Posterior cingulate gyrus (tissue), 11 donors: ENCODE results near the gene PNMA8B.
"Not testable (repeated sequence)": the region's sequence is repeated elsewhere in the genome, so short reads cannot be mapped to it uniquely, and the experiment has no call there.

Experiments used
- DNase-seq, 10 donors: peaks; one replicate each; pipeline versions ENCODE4 v3.0.0 to v3.0.0-alpha.2; 2020 to 2021; ENCODE audit warnings: mixed read lengths in 3 of 10
- intact Hi-C: fragments of 100-400 bp; cut with DNase I; formaldehyde crosslinking; loops from one replicate; pipeline ENCODE4 v1.15.1; 2023

Gene PNMA8B

GRCh38 chr19:46495786-46496099 lies at the start of gene PNMA8B:
Gene PNMA8B, minus strand, starts transcription at chr19:46495867. Its CDS starts 402 bp downstream, at chr19:46495465.
- intact Hi-C loops: no loop called here
- peak; percentile 82 to 98 (median 90) for DNase-seq

GRCh38 chr19:46544651-46545050 lies 49.0 kb upstream of the PNMA8B start:
- DNase-seq: no peak
- intact Hi-C loops: no loop called here

DNA sequence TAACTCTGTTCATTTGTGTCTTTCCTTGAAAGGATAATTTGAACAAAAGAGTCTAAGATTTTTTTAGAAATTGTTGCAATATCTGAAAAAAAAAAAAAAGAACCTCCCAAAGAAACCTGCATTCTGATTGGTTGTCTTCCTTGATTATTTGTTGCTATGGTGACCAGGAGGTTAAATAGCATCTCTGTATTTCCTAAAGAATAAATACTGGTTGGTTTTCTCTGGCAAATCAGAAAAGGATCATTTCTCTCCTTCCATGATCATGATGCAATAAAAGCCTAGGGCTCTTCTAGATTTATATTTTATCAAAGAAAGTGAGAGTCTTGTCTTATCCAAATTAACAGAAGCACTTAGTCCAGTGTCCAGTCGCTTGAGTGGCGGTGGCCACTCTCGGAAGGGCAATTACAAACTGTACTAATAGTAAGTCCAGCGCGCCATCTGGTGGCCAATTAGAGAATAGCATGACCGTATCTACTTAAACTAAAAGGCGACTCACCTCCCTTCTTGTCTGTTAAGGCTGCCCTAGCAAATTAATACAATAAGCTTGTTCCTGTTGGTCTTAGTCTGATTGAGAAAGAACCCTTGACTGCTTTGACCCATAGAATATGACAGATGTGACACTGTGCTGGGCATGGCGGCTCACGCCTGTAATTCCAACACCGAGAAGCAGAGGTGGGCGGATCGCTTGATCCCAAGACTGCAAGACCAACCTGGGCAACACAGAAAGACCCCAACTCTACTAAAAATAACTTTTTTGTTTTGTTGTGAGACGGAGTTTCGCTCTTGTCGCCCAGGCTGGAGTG lies 47.0 kb upstream of the PNMA8B start:
- intact Hi-C loops: loop anchor here (1.0 kb wide), 1 partner anchor 13 kb away; no protein-coding TSS in a partner anchor
- DNase-seq: peak; percentile 70 to 96 (median 91)

GRCh38 chr19:46537136-46538097 lies 41.8 kb upstream of the PNMA8B start:
- intact Hi-C loops: loop anchor here (10.0 kb wide), 1 partner anchor 127 kb away; the partner anchor contains the start of gene DACT3
- peak in 5 of 10 donors; percentile 52 to 86 (median 61) for DNase-seq

- DNase-seq: peak in 1 of 10 donors; percentile 16
- intact Hi-C loops: loop anchor here (10.0 kb wide), 1 partner anchor 128 kb away; the partner anchor contains the start of gene DACT3
These were observed 40.7 kb upstream of the PNMA8B start for GRCh38 chr19:46536391-46536790.

GRCh38 chr19:46533621-46534081 lies 38.0 kb upstream of the PNMA8B start:
- intact Hi-C loops: loop anchor here (10.0 kb wide), 1 partner anchor 131 kb away; the partner anchor contains the start of gene DACT3
- DNase-seq: peak in 2 of 10 donors; percentile 57 to 82

DNA sequence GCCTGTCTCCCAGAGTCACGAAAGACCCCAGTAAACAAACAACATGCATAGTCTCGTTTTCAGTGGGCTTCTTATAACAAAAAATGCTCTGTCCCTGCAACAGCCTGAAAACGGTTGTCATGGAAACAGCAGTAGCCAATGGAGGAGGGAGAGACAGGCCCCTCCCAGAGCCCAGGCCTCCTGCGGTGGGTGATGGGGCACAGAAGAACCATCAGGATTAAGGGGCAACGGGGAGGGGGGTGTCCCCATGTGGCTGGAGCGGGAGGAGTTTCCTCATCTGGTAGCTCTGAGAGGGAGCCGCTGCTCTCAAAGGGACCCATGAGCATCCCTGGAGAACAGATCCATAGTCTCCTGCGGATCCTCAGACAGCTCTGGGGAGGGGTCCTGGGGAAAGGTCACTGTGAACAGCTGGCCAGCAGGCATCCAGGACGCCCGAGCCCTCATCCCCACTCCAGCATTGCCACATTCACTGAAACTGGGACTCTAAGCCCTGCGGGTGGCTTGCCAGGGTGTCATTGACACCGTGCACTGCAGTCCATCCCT lies 37.5 kb upstream of the PNMA8B start:
- peak in 6 of 10 donors; percentile 54 to 90 (median 74) for DNase-seq
- intact Hi-C loops: loop anchor here (10.0 kb wide), 1 partner anchor 132 kb away; the partner anchor contains the start of gene DACT3

GRCh38 chr19:46530636-46531035 lies 35.0 kb upstream of the PNMA8B start:
- intact Hi-C loops: loop anchor here (10.0 kb wide), 1 partner anchor 134 kb away; the partner anchor contains the start of gene DACT3
- peak in 2 of 10 donors; percentile 70 to 74 for DNase-seq

DNA sequence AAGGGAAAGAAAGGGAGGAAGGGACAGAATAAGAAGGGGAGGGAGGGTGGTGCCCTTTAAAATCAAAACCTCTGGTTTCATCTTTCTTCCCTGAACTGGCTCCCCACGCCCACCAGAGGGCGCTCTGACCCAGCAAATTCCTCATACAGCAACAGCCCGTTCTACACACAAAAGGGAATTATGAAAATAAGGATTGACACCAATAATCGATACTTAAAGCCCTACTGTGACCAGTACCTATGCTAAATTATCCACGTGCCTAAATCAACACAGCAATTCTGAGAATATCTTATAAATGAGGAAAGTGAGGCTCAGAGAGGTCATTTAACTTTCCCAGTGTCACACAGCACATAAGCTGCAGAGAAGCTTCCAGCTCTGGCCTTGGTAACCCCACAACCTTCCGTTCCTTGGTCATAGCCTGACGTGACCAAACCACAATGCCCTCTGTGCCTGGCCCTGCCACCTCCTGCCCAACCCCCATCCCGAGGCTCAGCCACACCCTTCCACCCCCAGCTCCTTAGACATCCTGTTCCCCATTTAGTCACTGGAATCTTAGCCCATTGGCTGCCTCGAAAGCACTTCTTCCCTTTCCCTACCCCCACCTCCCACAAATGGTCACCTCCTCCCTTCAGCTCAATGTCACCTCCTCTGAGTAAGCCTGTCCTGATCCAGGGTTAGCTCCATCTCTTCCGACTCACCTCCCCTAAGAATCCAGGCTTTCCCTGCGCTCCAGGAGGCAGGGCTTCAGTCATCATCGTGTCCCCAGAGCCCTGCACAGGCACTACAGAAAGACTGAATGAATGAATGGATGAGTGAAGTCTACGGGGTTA lies 34.2 kb upstream of the PNMA8B start:
- peak; percentile 49 to 97 (median 78) for DNase-seq

DNA sequence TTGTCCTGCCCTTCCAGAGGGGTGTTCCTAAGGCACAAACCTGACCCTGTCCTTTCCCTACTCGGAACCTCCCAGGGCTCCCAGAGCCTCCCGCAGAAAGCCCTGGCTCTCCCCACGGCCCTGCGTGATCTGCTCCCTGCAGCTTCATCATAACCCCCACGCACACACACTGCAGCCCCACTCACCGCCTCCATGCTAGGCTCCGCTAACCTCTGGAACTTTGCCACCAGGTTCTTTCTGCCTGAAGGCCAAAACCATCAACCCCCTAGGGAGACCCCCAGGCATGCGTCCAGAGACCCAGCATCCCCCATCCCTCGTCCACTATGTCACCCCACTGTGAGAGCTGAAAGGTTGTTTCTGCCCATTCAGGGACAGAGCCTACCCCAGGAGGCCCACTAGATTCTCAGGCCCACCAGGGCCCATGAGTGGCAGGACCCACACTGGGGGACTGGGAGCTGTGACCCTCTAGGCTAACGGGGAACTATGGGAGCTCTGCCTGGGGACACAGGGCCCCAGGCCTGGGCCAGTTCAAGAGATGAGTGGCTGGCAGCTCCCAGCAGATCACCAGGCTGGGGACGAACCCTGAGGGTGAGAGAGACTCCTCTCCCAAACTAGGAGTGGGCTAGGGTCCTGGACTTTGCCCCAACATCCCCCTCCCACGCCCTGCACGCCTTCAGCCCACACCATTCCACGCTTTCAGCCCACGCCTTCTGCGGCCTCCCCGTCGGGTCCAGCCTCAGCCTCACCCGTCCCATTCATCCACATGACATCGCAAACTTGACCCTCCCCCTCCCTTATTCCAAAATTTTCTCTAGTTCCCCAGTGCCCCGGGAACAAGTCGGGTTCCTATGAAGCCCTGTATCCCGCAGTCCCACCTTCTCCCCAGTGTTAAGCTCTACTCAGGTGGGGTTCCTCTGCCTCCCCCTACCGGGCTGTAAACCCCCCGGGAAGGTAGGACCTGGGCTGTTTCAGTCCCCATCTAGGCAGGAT lies 33.2 kb upstream of the PNMA8B start:
- intact Hi-C loops: loop anchor here (1.0 to 2.0 kb wide), 2 partner anchors 13 to 40 kb away; no protein-coding TSS in a partner anchor
- DNase-seq: peak in 2 of 10 donors; percentile 56 to 59

More for the DNA sequence above, 34.2 kb upstream of the PNMA8B start:
- intact Hi-C loops: loop anchor here (1.0 to 10.0 kb wide), 3 partner anchors 12 to 135 kb away; partner anchors contain the start of gene DACT3

- intact Hi-C loops: not testable (repeated sequence)
- peak in 1 of 10 donors; percentile 23 for DNase-seq
These were observed 31.1 kb upstream of the PNMA8B start for GRCh38 chr19:46526801-46527200.

DNA sequence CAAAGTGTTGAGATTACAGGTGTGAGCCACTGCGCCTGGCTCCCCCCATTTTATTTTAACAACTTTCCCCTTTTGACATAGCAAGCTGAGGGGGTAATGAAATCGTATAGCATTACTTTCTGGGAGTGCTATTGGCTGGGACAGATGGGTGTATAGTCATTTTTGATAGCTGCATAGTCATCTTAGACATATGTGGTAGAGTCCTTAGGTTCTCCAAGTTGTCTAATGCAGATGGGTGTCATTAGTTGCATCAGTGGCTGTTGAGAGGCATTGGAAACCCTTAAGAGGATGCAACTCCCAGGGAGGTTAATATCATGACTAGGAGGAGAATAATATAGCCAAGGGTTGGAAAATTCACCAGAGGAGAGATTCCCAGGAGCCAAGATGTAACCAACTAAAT lies 28.6 kb upstream of the PNMA8B start:
- intact Hi-C loops: no loop called here
- DNase-seq: no peak

DNA sequence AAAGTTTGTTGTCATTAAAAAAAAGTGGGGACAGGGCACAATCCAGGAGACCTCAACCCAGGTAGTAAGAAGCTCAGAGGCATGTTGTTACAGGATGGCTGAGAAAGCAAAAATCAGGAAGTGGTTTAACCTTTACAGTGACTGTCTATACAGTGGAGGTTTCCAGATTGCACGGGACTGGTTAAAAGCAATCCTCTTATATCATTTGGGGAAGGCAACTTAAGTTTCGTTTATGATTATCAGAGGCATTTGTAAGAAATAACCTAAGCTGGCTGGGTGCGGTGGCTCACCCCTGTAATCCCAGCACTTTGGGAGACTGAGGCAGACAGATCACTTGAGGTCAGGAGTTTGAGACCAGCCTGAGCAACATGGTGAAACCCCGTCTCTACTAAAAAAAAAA lies 27.3 kb upstream of the PNMA8B start:
- intact Hi-C loops: not testable (repeated sequence)
- DNase-seq: peak in 1 of 10 donors; percentile 3

- intact Hi-C loops: no loop called here
- peak in 2 of 10 donors; percentile 61 to 81 for DNase-seq
These were observed 25.7 kb upstream of the PNMA8B start for GRCh38 chr19:46521241-46521868.

DNA sequence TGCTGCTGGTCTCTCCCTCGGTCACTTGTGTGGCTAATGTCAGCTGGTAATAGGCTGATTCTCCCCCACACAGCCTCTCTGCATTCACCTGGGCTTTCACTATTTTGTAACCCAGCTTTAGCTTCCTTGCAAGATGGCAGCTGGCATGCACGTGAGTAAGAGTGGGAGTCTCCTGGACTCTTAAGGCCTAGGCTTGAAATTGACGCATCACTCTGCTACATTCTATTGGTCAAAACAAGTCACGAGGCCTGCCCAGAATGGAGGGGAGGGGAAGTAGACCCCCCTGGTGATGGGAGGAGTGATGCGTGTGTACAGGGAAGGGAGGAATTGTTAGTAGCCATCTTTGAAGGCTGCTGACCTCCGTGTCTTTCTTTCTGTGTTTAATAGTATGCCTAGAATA lies 24.9 kb upstream of the PNMA8B start:
- no peak for DNase-seq
- intact Hi-C loops: no loop called here

GRCh38 chr19:46517471-46517870 lies 21.8 kb upstream of the PNMA8B start:
- peak in 1 of 10 donors; percentile 8 for DNase-seq
- intact Hi-C loops: no loop called here

- peak in 1 of 10 donors; percentile 33 for DNase-seq
These were observed 20.2 kb upstream of the PNMA8B start for GRCh38 chr19:46515879-46516350.

More at GRCh38 chr19:46515879-46516350, 20.2 kb upstream of the PNMA8B start:
- intact Hi-C loops: no loop called here
